BJ (cell line): ENCODE measurements around the gene HNF1A. TPM values are rescaled to one million over a fixed set of nuclear protein-coding genes. Genes with fewer than 3 reads are reported as not detected.

ENCODE experiments used
- CTCF ChIA-PET: fragments of 350-600 bp; formaldehyde crosslinking; extraction: SDS; loops from one replicate; lab custom pipeline; 2021; ENCODE audit warnings: antibody characterized with exemption, inconsistent platforms; lab: Yijun Ruan, JAX
- POLR2A ChIA-PET: fragments of 300-600 bp; sonication (Branson Sonifier 250); formaldehyde crosslinking; extraction: SDS; loops from one replicate; lab custom pipeline; 2021; ENCODE audit warnings: antibody characterized with exemption; lab: Charles Lee
- DNase-seq: peaks from one replicate; pipeline ENCODE4 v3.0.0-alpha.2; 2011; ENCODE audit warnings: low read depth
- H3K27me3 ChIP-seq: 2 replicates; pipeline ENCODE4 v1.6.0; 2011; ENCODE audit warnings: low read length; ENCODE audit not compliant: control insufficient read depth, insufficient read depth
- H3K36me3 ChIP-seq: 2 replicates; pipeline ENCODE4 v1.5.1; 2011; ENCODE audit warnings: low read length; ENCODE audit not compliant: control insufficient read depth, insufficient read depth
- H3K4me3 ChIP-seq: 2 replicates; pipeline ENCODE4 v1.5.1; 2011; ENCODE audit warnings: low read depth, mild to moderate bottlenecking, control low read depth, low read length
- polyA plus RNA-seq: library from polyadenylated mRNA; depleted of rRNA; stranded (reverse); fragments of >200 nt; gene quantifications from 2 replicates; pipeline ENCODE4 v1.2.3, GENCODE V29; 2011
- TF ChIP-seq, protein P1 (sequence below): IDR thresholded peaks from 2 replicates; pipeline ENCODE4 v1.5.1; 2011; ENCODE audit warnings: low read depth, mild to moderate bottlenecking, control low read depth, inconsistent platforms, low read length, moderate library complexity; ENCODE audit not compliant: insufficient read depth

HNF1A gene
- polyA plus RNA-seq, 1 experiment: not detected

DNA sequence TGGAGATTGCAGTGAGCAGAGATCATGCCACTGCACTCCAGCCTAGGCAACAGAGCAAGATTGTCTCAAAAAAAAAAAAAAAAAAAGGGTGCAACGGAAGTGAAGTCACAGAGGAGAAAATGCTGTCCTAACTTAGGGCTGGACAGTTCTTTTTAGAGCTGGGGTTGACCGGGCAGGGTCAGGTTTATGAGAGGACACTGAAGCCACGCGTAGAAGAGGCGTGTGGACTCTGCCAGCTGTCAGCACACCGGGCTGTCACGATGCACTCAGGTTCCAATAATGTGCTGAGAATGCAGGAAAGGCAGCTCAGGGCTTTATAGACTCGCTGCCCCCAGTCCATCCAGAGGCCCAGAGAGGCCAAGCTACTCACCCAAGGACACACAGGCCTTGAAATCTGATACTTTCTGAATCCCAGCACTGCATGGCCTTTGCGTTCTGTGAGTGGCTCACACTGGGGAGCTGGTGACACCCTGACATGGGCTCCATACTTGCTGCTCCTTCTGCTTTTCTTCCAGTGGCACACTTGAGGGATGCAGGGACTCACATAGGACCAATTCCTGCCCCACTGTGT is 45.3 kb upstream of the HNF1A start:
- POLR2A ChIA-PET: interaction anchor here (0.6 kb wide), 1 partner anchor 47 kb away, joined by 4 read pairs; no protein-coding TSS in a partner anchor
- TF ChIP-seq, protein P1, sequence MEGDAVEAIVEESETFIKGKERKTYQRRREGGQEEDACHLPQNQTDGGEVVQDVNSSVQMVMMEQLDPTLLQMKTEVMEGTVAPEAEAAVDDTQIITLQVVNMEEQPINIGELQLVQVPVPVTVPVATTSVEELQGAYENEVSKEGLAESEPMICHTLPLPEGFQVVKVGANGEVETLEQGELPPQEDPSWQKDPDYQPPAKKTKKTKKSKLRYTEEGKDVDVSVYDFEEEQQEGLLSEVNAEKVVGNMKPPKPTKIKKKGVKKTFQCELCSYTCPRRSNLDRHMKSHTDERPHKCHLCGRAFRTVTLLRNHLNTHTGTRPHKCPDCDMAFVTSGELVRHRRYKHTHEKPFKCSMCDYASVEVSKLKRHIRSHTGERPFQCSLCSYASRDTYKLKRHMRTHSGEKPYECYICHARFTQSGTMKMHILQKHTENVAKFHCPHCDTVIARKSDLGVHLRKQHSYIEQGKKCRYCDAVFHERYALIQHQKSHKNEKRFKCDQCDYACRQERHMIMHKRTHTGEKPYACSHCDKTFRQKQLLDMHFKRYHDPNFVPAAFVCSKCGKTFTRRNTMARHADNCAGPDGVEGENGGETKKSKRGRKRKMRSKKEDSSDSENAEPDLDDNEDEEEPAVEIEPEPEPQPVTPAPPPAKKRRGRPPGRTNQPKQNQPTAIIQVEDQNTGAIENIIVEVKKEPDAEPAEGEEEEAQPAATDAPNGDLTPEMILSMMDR: no peak
- H3K36me3 ChIP-seq: no peaks in the 10 kb centered on the region
- H3K27me3 ChIP-seq: peaks cover 2% of the 10 kb centered on the region; the same call in 1 of the 2 replicates
- CTCF ChIA-PET: interaction anchor here (1.4 kb wide), 1 partner anchor 39 kb away, joined by 7 read pairs; no protein-coding TSS in a partner anchor
- no peak for DNase-seq
- H3K4me3 ChIP-seq: no peak overlapping the region

DNA sequence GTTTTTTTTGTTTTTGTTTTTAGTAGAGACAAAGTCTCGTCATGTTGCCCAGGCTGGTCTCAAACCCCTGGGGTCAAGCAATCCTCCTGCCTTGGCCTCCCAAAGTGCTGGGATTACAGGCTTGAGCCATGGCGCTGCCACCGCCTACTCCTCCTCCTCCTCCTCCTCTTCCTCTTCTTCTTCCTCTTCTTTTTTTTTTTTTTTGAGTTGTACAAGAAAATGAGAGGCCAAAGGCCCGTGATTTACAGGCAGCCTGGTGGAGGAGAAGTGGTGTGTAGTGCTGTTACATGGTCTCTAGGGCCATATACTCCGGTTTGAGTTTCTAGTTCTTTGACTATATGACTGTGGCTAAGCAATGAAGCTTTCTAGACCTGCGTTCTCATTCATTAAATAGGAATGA is 44.6 kb upstream of the HNF1A start:
- Histone ChIP-seq H3K27me3 (peaks cover 2% of the 10 kb centered on the region; the same call in 1 of the 2 replicates), H3K4me3 (no peak overlapping the region), H3K36me3 (no peaks in the 10 kb centered on the region)
- TF ChIP-seq, protein P1: no peak
- ChIA-PET CTCF (interaction anchor here (0.7 to 1.5 kb wide), 3 partner anchors 10 to 285 kb away, joined by 3 to 7 read pairs (median 3); no protein-coding TSS in a partner anchor), POLR2A (no interaction called here)
- no peak for DNase-seq

DNA sequence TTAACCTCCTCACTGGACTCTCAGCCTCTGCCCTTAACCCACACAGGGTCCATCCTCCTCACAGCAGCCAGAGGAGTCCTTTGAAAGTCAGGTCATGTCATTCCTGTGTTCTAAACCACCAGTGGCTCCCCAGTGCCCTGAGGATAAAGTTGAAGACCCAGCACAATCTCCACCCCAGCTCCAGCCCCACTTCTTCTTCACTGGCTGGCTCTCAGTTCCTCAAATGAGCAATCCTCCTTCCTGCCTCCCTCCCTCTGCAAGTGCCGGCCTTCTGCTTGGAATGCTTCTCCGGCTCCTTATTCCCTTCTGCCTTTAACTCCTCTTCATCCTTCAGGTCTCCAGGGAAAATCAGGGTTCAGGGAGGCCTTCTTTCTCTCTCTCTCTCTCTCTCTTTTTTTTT is 42.1 kb upstream of the HNF1A start:
- TF ChIP-seq, protein P1: no peak
- no peaks in the 10 kb centered on the region for H3K36me3 ChIP-seq
- ChIA-PET POLR2A (no interaction called here), CTCF (interaction anchor here (1.2 kb wide), 1 partner anchor 8 kb away, joined by 3 read pairs; no protein-coding TSS in a partner anchor)
- H3K4me3 ChIP-seq: no peak overlapping the region
- H3K27me3 ChIP-seq: peaks cover 2% of the 10 kb centered on the region; the same call in 1 of the 2 replicates
- no peak for DNase-seq

DNA sequence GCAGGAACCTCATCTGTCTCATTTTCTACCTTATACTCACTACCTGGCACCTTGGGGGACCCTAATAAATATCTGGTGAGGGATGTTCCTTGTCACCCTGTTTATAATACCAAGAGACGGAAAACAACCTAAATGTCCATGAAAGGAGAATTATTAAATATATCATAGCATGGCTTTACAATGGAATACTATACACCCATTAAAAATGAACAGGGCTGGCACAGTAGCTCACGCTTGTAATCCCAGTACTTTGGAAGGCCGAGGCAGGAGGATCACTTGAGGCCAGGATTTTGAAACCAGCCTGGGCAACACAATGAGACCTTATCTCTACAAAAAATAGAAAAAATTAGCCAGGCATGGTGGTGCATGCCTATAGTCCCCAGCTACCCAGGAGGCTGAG is 39.8 kb upstream of the HNF1A start:
- TF ChIP-seq, protein P1: no peak
- peaks cover 2% of the 10 kb centered on the region; the same call in 1 of the 2 replicates for H3K27me3 ChIP-seq
- CTCF ChIA-PET: no interaction called here
- no peaks in the 10 kb centered on the region for H3K36me3 ChIP-seq
- H3K4me3 ChIP-seq: no peak overlapping the region
- POLR2A ChIA-PET: no interaction called here
- DNase-seq: no peak

DNA sequence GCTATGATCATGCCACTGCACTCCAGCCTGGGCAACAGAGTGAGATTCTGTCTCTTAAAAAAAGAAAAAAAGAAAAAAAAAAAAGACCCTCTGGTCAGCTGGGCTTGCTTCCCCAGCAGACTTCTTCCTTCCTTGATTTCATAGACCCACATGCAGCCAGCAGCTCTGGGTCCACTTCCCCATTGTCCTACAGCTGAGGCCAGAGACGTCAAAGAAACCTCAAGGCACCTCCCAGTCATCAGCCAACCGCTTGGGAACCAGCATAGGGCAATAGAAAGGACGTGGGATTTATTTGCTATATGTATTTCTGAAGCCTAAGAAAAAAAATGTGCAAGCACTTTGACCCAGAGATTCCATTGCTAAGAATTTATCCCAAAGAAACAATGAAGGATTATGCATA is 38.8 kb upstream of the HNF1A start:
- no peaks in the 10 kb centered on the region for H3K36me3 ChIP-seq
- DNase-seq: no peak
- peaks cover 2% of the 10 kb centered on the region; the same call in 1 of the 2 replicates for H3K27me3 ChIP-seq
- POLR2A ChIA-PET: interaction anchor here (0.7 kb wide), 1 partner anchor 19 kb away, joined by 5 read pairs; no protein-coding TSS in a partner anchor
- CTCF ChIA-PET: interaction anchor here (0.6 to 0.7 kb wide), 3 partner anchors 22 to 289 kb away, joined by 3 to 4 read pairs (median 4); no protein-coding TSS in a partner anchor
- H3K4me3 ChIP-seq: no peak overlapping the region
- TF ChIP-seq, protein P1: no peak
